Neuronal stem cell (in vitro differentiated cells): Measurements from ENCODE around the gene NEK10.

Experiments used
- DNase-seq: peaks from one replicate; pipeline ENCODE4 v3.0.0-alpha.2; 2013; ENCODE audit warnings: low spot score
- H2AFZ ChIP-seq: one replicate; pipeline ENCODE4 v1.6.1; 2013; ENCODE audit warnings: mild to moderate bottlenecking, low read length, inconsistent platforms
- H2AK5ac ChIP-seq: 2 replicates; pipeline ENCODE4 v1.6.1; 2013; ENCODE audit warnings: low read depth, mild to moderate bottlenecking, inconsistent platforms, low read length, moderate library complexity, mixed read lengths
- H2BK120ac ChIP-seq: 2 replicates; pipeline ENCODE4 v1.6.1; 2013; ENCODE audit warnings: low read depth, mild to moderate bottlenecking, inconsistent platforms, low read length, moderate library complexity, mixed read lengths
- H2BK12ac ChIP-seq: one replicate; pipeline ENCODE4 v1.6.1; 2013; ENCODE audit warnings: low read length, inconsistent platforms
- H2BK15ac ChIP-seq: 2 replicates; pipeline ENCODE4 v1.6.1; 2013; ENCODE audit warnings: mild to moderate bottlenecking, low read length, inconsistent platforms, mixed read lengths
- H2BK5ac ChIP-seq: one replicate; pipeline ENCODE4 v1.6.1; 2013; ENCODE audit warnings: inconsistent platforms, mild to moderate bottlenecking, low read length, moderate library complexity
- H3K14ac ChIP-seq: one replicate; pipeline ENCODE4 v1.6.1; 2013; ENCODE audit warnings: low read length, inconsistent platforms
- H3K18ac ChIP-seq: 2 replicates; pipeline ENCODE4 v1.6.1; 2013; ENCODE audit warnings: low read length, inconsistent platforms
- H3K23ac ChIP-seq: 2 replicates; pipeline ENCODE4 v1.6.1; 2013; ENCODE audit warnings: low read depth, mild to moderate bottlenecking, mixed read lengths, low read length, inconsistent platforms; ENCODE audit not compliant: poor library complexity
- H3K27ac ChIP-seq: replicated peaks from 3 replicates; pipeline ENCODE4 v1.5.1; 2013; ENCODE audit warnings: low read length, inconsistent platforms
- H3K27me3 ChIP-seq, 3 experiments: 2 replicates each; pipeline ENCODE4 v1.6.1; 2013; ENCODE audit warnings: low read length in 3 of 3, mild to moderate bottlenecking in 2 of 3, inconsistent platforms in 1 of 3, low read depth in 1 of 3, mixed read lengths in 1 of 3, moderate library complexity in 1 of 3; ENCODE audit not compliant: control insufficient read depth in 3 of 3, insufficient read depth in 3 of 3
- H3K36me3 ChIP-seq, 2 donors: replicated peaks in 1 of 2; 2 replicates each; pipeline ENCODE4 v1.6.1; 2013; ENCODE audit warnings: low read length in 2 of 2; ENCODE audit not compliant: control insufficient read depth in 2 of 2, insufficient read depth in 2 of 2
- H3K4ac ChIP-seq: 2 replicates; pipeline ENCODE4 v1.6.1; 2013; ENCODE audit warnings: inconsistent platforms, mild to moderate bottlenecking, low read length, moderate library complexity
- H3K4me1 ChIP-seq, 2 donors: 1 replicate in 1 of 2; 2 replicates in 1 of 2; pipeline ENCODE4 v1.6.1; 2013; ENCODE audit warnings: low read length in 2 of 2, low read depth in 1 of 2; ENCODE audit not compliant: control insufficient read depth in 2 of 2, insufficient read depth in 1 of 2
- H3K4me2 ChIP-seq: one replicate; pipeline ENCODE4 v1.6.1; 2013; ENCODE audit warnings: mild to moderate bottlenecking, low read length, inconsistent platforms; ENCODE audit not compliant: insufficient read depth, poor library complexity, severe bottlenecking
- H3K4me3 ChIP-seq, 2 donors: 2 replicates each; pipeline ENCODE4 v1.5.1; 2013; ENCODE audit warnings: low read length in 2 of 2, mild to moderate bottlenecking in 2 of 2, inconsistent platforms in 1 of 2, moderate library complexity in 1 of 2
- H3K79me1 ChIP-seq: one replicate; pipeline ENCODE4 v1.6.1; 2013; ENCODE audit warnings: low read depth, mild to moderate bottlenecking, inconsistent platforms, low read length, moderate library complexity
- H3K9ac ChIP-seq: one replicate; pipeline ENCODE4 v1.6.1; 2013; ENCODE audit warnings: mild to moderate bottlenecking, low read depth, low read length, inconsistent platforms; ENCODE audit not compliant: poor library complexity
- H3K9me3 ChIP-seq, 2 donors: replicated peaks in 1 of 2; 2 replicates each; pipeline versions ENCODE3 to v1.6.1; 2013; ENCODE audit warnings: low read length in 2 of 2, mild to moderate bottlenecking in 2 of 2, inconsistent platforms in 1 of 2, low read depth in 1 of 2, mixed read lengths in 1 of 2, moderate library complexity in 1 of 2; ENCODE audit not compliant: control insufficient read depth in 2 of 2, insufficient read depth in 1 of 2
- H4K8ac ChIP-seq: one replicate; pipeline ENCODE4 v1.6.1; 2013; ENCODE audit warnings: low read depth, mild to moderate bottlenecking, inconsistent platforms, low read length, moderate library complexity
- H4K91ac ChIP-seq: one replicate; pipeline ENCODE4 v1.6.1; 2013; ENCODE audit warnings: low read length, low read depth, mild to moderate bottlenecking, inconsistent platforms; ENCODE audit not compliant: poor library complexity
- WGBS, 2 donors: extraction: QIAGEN DNeasy Blood & Tissue Kit; methylation state at CpG; one replicate each; pipeline ENCODE4 v1.1.7; 2013; ENCODE audit warnings: missing lambda C conversion rate in 2 of 2, mixed read lengths in 1 of 2; ENCODE audit not compliant: insufficient read length in 2 of 2, insufficient replicate concordance in 1 of 2; ENCODE audit errors: extremely low coverage in 2 of 2; 5-methylcytosine and 5-hydroxymethylcytosine counted together

NEK10 gene

DNA sequence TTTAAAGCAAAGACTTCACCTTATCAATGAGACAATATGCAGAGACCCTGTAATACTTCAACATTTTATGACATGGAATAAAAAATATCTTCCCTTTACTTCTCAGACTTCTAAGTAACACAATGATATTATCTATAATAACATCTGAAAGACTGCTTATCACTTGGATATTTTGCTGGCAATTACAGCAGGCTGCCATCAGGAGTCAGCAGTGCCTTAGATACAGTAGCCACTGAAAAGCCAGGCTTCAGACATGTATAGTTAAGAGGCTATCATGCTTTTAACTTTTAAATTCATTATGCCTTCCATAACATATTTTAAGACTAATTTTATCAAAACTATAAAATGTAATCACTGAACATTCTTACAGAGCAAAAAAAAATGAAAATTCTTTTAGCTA lies 227.5 kb downstream of the NEK10 start:
- no peak overlapping the region for H2BK5ac ChIP-seq
- H3K9me3 ChIP-seq = peaks cover 0 to 7% of the 10 kb centered on the region in 2 donors
- no peaks in the 10 kb centered on the region for H3K27me3 ChIP-seq
- H3K36me3 ChIP-seq = no peaks in the 10 kb centered on the region
- H3K4me3 ChIP-seq = no peak overlapping the region
- H2BK120ac ChIP-seq = no peak overlapping the region
- H3K23ac ChIP-seq = no peak overlapping the region
- no peak overlapping the region for H4K8ac ChIP-seq
- H4K91ac ChIP-seq = no peak overlapping the region
- H3K27ac ChIP-seq = no peak overlapping the region
- H3K14ac ChIP-seq = no peak overlapping the region
- H3K4ac ChIP-seq = no peak overlapping the region
- no peaks in the 10 kb centered on the region for H3K4me1 ChIP-seq
- no peak overlapping the region for H2AK5ac ChIP-seq
- no peak overlapping the region for H3K18ac ChIP-seq
- H2BK15ac ChIP-seq = no peak overlapping the region
- DNase-seq = no peak
- no peak overlapping the region for H3K9ac ChIP-seq
- no peaks in the 10 kb centered on the region for H3K79me1 ChIP-seq
- no peak overlapping the region for H2AFZ ChIP-seq
- H2BK12ac ChIP-seq = no peak overlapping the region
- H3K4me2 ChIP-seq = no peak overlapping the region

DNA sequence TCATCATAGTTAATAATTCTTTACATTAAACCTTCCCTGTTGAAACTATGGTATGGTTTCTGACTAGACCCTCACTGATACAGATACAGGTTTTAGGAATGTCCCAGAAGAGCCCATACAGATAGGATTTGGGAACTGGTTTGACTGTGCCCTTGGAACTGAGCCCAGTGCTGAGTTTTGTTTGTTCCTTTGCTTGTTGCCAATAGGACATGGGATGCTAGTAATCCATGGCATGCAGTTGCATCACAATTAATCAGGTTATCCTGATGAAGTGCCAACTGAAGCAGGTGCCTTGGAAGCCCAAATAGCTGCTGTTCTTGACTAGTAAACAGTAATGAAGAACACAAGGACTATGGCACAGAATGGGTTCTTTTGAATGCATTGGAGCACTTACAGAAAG lies 230.6 kb downstream of the NEK10 start:
- no peaks in the 10 kb centered on the region for H3K27me3 ChIP-seq
- no peak overlapping the region for H3K18ac ChIP-seq
- H3K14ac ChIP-seq = no peak overlapping the region
- H3K79me1 ChIP-seq = no peaks in the 10 kb centered on the region
- no peak overlapping the region for H3K4me2 ChIP-seq
- no peak overlapping the region for H3K9ac ChIP-seq
- no peak overlapping the region for H4K8ac ChIP-seq
- peaks cover 0 to 7% of the 10 kb centered on the region in 2 donors for H3K9me3 ChIP-seq
- no peaks in the 10 kb centered on the region for H3K36me3 ChIP-seq
- H4K91ac ChIP-seq = no peak overlapping the region
- no peaks in the 10 kb centered on the region for H3K4me1 ChIP-seq
- DNase-seq = no peak
- H2BK12ac ChIP-seq = no peak overlapping the region
- no peak overlapping the region for H2BK120ac ChIP-seq
- H3K4ac ChIP-seq = no peak overlapping the region
- no peak overlapping the region for H3K27ac ChIP-seq
- no peak overlapping the region for H2BK15ac ChIP-seq
- H2AK5ac ChIP-seq = no peak overlapping the region
- H3K23ac ChIP-seq = no peak overlapping the region
- H2AFZ ChIP-seq = no peak overlapping the region
- no peak overlapping the region for H3K4me3 ChIP-seq
- no peak overlapping the region for H2BK5ac ChIP-seq

GRCh38 chr3:27138005-27138404 lies 231.2 kb downstream of the NEK10 start:
- no peak overlapping the region for H2AFZ ChIP-seq
- H3K9me3 ChIP-seq = peaks cover 0 to 7% of the 10 kb centered on the region in 2 donors
- no peak overlapping the region for H2BK5ac ChIP-seq
- no peaks in the 10 kb centered on the region for H3K36me3 ChIP-seq
- H2BK15ac ChIP-seq = no peak overlapping the region
- no peak overlapping the region for H3K4ac ChIP-seq
- H3K4me3 ChIP-seq = no peak overlapping the region
- no peak overlapping the region for H4K8ac ChIP-seq
- H3K27ac ChIP-seq = no peak overlapping the region
- H4K91ac ChIP-seq = no peak overlapping the region
- no peak overlapping the region for H2BK120ac ChIP-seq
- no peaks in the 10 kb centered on the region for H3K27me3 ChIP-seq
- H2BK12ac ChIP-seq = no peak overlapping the region
- no peak for DNase-seq
- no peaks in the 10 kb centered on the region for H3K4me1 ChIP-seq
- no peaks in the 10 kb centered on the region for H3K79me1 ChIP-seq
- no peak overlapping the region for H2AK5ac ChIP-seq
- no peak overlapping the region for H3K9ac ChIP-seq
- no peak overlapping the region for H3K14ac ChIP-seq
- no peak overlapping the region for H3K4me2 ChIP-seq
- WGBS, 2 donors = no CpG with 5 or more reads among the region's 4 CpGs
- H3K23ac ChIP-seq = no peak overlapping the region
- H3K18ac ChIP-seq = peak overlapping the region; percentile 28

GRCh38 chr3:27134171-27134796 lies 234.9 kb downstream of the NEK10 start:
- Histone ChIP-seq H3K9ac (no peak overlapping the region), H3K36me3 (no peaks in the 10 kb centered on the region), H2AK5ac (no peak overlapping the region), H3K18ac (no peak overlapping the region), H3K4me1 (no peaks in the 10 kb centered on the region), H4K8ac (no peak overlapping the region), H2BK5ac (no peak overlapping the region), H3K4me3 (no peak overlapping the region), H3K79me1 (no peaks in the 10 kb centered on the region), H2AFZ (peak overlapping the region; percentile 41), H2BK120ac (no peak overlapping the region), H3K9me3 (no peaks in the 10 kb centered on the region), H4K91ac (no peak overlapping the region), H3K14ac (no peak overlapping the region), H3K4me2 (no peak overlapping the region), H2BK12ac (no peak overlapping the region), H3K23ac (no peak overlapping the region), H2BK15ac (no peak overlapping the region), H3K4ac (no peak overlapping the region), H3K27ac (no peak overlapping the region), H3K27me3 (no peaks in the 10 kb centered on the region)
- WGBS, 2 donors = no CpG with 5 or more reads among the region's 2 CpGs
- DNase-seq = peak; percentile 66
